ENCODE measurements around the gene TNP1. TPM values are rescaled to one million over a fixed set of nuclear protein-coding genes. Genes with fewer than 3 reads are reported as not detected.

The TNP1 gene, protein sequence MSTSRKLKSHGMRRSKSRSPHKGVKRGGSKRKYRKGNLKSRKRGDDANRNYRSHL
- total RNA-seq = not detected

DNA sequence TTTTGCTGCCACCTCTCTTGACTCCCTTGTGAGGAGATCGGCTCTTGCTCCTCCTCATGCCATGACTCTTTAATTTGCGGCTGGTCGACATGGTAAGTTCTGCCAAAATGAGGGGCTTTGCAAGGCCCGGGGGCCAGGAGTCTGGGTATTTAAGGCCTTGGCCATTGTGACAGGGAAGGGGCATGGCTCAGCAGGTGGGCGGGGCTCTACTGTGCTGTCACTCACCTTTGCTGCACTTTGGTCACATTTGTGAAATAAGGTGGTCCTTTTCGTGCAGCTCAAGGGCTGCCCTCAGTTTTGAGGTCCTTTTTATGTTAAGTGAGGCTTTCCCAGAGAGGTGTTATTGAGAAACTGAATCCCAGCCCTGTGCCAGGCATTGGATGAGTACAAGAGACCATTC is at the start of gene TNP1:
TSS of gene TNP1 (minus strand) at position 121 of the 400 bp plus-strand sequence. CDS start at position 91, 30 bp downstream.
- H3K9me3 ChIP-seq = no peaks in the 10 kb centered on the region
- peaks cover 0 to 3% of the 10 kb centered on the region in 2 donors for H3K4me1 ChIP-seq
- H3K36me3 ChIP-seq = no peaks in the 10 kb centered on the region
- H3K4me3 ChIP-seq = no peak within 1 kb of the TSS
- intact Hi-C loops (cut with DNase I; ENCODE audit: low total_unique reads) = no loop called here
- DNase-seq = no peak
- no peaks in the 10 kb centered on the region for H3K27me3 ChIP-seq
- H3K27ac ChIP-seq = no peak within 1 kb of the TSS
- TF ChIP-seq, protein P1, sequence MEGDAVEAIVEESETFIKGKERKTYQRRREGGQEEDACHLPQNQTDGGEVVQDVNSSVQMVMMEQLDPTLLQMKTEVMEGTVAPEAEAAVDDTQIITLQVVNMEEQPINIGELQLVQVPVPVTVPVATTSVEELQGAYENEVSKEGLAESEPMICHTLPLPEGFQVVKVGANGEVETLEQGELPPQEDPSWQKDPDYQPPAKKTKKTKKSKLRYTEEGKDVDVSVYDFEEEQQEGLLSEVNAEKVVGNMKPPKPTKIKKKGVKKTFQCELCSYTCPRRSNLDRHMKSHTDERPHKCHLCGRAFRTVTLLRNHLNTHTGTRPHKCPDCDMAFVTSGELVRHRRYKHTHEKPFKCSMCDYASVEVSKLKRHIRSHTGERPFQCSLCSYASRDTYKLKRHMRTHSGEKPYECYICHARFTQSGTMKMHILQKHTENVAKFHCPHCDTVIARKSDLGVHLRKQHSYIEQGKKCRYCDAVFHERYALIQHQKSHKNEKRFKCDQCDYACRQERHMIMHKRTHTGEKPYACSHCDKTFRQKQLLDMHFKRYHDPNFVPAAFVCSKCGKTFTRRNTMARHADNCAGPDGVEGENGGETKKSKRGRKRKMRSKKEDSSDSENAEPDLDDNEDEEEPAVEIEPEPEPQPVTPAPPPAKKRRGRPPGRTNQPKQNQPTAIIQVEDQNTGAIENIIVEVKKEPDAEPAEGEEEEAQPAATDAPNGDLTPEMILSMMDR (IDR thresholded peaks at IDR 0.05) = no peak
- no peak for TF ChIP-seq POLR2A (IDR thresholded peaks at IDR 0.05)

DNA sequence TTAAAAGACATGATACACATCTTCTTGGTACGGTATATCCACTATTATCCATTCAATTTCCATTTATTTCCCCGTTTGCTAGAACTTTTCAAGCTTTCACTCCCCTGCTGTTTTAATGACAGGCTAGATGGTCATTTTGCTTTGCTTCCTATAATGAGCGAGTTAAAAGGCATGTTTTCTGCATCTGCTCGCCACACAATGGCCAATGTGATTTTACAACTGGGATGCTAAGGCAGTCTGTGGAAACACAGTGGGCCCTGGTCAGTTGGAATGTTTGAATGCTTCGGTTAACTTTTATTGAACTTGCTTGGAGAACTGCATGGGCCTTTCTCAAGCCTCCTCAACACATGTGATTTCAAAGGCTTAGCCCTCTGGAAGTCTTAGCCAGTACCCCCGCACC is 48.4 kb upstream of the TNP1 start:
- H3K9me3 ChIP-seq = no peaks in the 10 kb centered on the region
- no peaks in the 10 kb centered on the region for H3K4me1 ChIP-seq
- no peak for DNase-seq
- TF ChIP-seq POLR2A (IDR thresholded peaks at IDR 0.05) = no peak
- TF ChIP-seq, protein P1 (IDR thresholded peaks at IDR 0.05) = no peak
- no peaks in the 10 kb centered on the region for H3K36me3 ChIP-seq
- intact Hi-C loops (cut with DNase I; ENCODE audit: low total_unique reads) = no loop called here
- no peak overlapping the region for H3K27ac ChIP-seq
- no peak overlapping the region for H3K4me3 ChIP-seq
- no peaks in the 10 kb centered on the region for H3K27me3 ChIP-seq

DNA sequence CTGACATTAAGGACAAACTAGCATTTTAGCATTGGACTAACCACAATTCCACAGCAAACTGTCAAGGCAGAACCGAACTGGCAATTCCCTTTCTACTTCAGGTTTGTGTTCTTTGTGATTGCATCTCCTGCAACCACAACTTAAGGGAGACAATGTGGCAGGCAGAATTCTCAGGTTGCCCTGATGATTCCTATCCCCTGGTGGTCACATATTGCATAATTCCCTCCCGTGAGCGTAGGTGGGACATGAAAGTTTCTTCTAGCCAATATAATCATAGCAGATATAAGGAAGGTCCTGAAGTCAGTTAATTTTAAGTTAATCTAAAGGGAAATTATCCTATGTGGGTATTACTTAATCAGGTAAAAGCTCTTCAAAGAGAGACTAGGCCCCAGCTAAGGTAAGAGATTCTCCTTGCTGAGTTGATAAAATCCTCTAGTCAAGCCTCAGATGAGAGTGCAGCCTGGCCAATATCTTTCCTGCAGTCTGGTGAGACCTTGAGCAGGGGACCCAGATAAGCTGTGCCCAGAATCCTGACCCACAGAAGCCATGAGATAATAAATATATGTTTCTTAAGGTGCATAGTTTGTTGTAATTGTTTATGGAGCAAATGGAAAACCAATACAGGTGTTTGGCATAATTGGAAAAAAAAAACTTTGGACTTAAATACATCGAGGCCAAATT is 45.9 kb upstream of the TNP1 start:
- H3K4me3 ChIP-seq = no peak overlapping the region
- DNase-seq = no peak
- no peaks in the 10 kb centered on the region for H3K4me1 ChIP-seq
- no peaks in the 10 kb centered on the region for H3K36me3 ChIP-seq
- H3K9me3 ChIP-seq = peaks cover 0 to 9% of the 10 kb centered on the region in 2 donors
- H3K27ac ChIP-seq = no peak overlapping the region
- H3K27me3 ChIP-seq = no peaks in the 10 kb centered on the region
- intact Hi-C loops (cut with DNase I; ENCODE audit: low total_unique reads) = no loop called here
- TF ChIP-seq POLR2A (IDR thresholded peaks at IDR 0.05) = no peak
- TF ChIP-seq, protein P1 (IDR thresholded peaks at IDR 0.05) = no peak

DNA sequence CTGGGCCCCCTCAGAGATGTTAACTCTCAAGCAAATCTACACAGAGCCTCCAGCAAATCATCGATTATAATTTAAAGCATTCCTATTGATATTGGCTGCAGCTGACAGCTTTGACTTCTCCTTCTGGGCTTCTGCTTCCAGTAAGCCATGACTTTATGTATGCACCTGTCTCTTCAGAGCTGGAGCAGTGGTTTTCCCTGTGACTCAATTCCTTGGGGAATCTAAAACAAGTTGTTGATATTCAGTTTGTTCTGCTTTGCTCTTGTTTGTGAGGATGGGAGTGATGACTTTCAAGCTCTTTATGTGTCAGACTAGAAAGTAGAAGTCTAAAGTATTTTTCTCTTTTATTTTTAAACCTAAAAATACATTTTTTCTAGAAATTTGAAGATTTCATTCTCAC is 45.1 kb upstream of the TNP1 start:
- Histone ChIP-seq H3K4me1 (no peaks in the 10 kb centered on the region), H3K9me3 (peaks cover 0 to 9% of the 10 kb centered on the region in 2 donors), H3K27me3 (no peaks in the 10 kb centered on the region), H3K27ac (no peak overlapping the region), H3K36me3 (no peaks in the 10 kb centered on the region), H3K4me3 (no peak overlapping the region)
- intact Hi-C loops (cut with DNase I; ENCODE audit: low total_unique reads) = no loop called here
- TF ChIP-seq, protein P1 (IDR thresholded peaks at IDR 0.05) = no peak
- no peak for TF ChIP-seq POLR2A (IDR thresholded peaks at IDR 0.05)
- no peak for DNase-seq

DNA sequence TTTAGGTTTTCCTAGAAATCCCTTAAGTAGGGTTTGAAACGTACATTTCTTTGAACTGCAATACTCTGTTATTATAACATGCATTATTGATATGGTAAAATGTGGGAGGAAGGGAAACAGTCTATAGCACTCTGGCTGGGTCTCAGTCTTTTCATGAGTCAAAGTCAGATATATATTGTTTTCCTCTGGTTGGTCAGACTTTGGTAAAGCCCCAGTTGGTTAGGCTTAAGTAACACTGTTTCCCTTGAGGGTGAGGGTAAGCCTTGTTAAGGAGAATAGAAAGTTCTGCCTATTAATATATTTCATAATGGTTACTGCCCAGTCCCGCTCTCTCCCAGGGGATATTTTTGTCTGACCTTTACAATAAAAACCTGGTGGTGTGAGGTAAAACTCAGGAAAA is 44.7 kb upstream of the TNP1 start:
- Histone ChIP-seq H3K27ac (no peak overlapping the region), H3K9me3 (peaks cover 0 to 10% of the 10 kb centered on the region in 2 donors), H3K36me3 (no peaks in the 10 kb centered on the region), H3K4me1 (no peaks in the 10 kb centered on the region), H3K4me3 (no peak overlapping the region), H3K27me3 (no peaks in the 10 kb centered on the region)
- TF ChIP-seq, protein P1 (IDR thresholded peaks at IDR 0.05) = no peak
- no peak for TF ChIP-seq POLR2A (IDR thresholded peaks at IDR 0.05)
- DNase-seq = no peak
- intact Hi-C loops (cut with DNase I; ENCODE audit: low total_unique reads) = no loop called here

Data from uterus (tissue), 4 donors.